HTERT RPE-1 (cell line): ENCODE measurements around the gene CFAP46.
"Not testable (repeated sequence)": the region's sequence is repeated elsewhere in the genome, so short reads cannot be mapped to it uniquely, and the experiment has no call there.

ENCODE experiments used
- in situ Hi-C: fragments of 300-500 bp; cut with MboI; formaldehyde crosslinking; loops from 4 replicates; pipeline ENCODE4 v1.14.3; 2020; ENCODE audit warnings: low sequenced_read_pairs

CFAP46 gene

DNA sequence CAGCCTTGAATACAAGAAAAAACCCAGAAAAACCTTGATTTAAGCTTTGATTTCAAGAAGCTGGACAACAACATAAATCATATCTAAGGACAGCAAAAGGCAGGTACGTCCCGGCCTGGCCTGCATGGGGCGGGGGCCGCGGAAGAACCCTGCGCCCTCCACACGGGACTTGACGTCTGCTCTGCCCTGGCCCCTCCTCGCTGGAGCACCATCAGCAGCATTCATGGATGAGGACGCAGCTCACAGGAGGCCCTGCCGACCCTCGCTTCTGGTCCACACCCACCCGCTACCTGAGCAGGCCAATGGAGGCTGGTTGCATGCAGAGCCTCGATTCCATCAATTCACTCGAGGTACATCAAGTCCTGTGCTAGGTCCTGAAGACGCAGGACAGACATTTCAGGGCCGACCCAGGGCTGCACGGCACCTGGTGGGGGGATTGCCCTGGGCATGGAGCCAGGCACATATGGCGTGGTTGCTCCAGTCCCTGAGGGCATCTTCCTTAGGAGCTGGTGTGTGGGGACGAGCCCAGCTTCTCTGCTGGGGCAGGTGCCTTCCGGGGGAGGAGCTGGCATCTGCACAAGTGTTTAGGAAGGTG is 93.3 kb downstream of the CFAP46 start:
- in situ Hi-C loops, result no loop called here

DNA sequence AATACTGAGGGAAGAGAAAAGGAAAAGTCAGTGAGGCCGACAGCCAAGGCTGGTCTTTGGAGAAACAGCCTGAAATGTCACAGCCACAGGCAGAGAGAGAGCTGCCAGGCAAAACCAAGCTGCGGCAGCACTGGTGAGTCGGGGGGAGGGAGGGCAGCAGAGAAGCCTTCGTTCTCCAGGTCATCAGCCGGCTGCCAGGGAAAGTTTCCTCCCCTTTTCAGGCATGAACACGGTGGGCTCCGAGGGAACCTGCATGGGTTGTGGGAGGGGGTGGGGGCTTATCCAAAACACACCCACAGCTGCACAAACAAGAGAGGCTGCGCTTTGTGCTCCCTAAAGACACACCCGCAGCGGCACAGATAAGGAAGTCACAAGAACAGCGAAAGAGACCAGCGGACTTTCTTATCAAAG is 94.1 kb downstream of the CFAP46 start:
- in situ Hi-C loops, result no loop called here

DNA sequence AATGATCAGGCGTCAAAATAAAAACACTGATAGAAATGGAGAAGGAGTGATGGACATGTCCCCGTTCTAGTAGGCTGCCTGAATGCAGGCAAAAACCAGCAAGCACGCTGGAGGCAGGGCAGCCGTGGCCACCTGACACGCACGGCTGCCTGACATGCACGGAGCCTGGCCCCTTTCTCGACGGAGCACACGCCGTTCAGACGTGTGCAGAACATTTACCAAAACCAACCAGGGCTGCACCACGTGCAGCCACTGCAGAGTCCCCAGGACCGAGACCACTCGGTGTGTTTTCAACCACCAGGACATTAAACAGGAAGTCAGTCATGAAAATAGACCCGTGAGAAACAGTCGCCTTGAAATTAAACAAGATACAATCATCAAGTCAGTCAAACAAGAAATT is 94.5 kb downstream of the CFAP46 start:
- in situ Hi-C loops, result no loop called here

DNA sequence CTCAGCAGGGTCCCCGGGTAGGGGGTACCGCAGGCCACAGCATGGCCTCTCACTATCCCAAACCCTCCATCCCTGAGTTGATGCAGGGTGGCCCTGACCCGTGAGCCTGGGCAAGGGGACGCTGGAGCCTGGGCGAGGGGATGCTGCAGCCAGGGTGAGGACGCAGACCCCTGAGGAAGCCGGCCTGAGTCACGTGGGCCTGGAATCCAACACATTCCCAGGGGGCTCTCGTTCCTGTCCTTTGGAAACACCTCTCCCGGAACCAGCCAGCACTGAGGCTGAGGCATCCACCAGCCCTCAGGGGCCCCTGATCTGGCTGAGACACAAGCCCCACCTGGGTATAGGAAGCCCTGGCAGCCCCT is 95.0 kb downstream of the CFAP46 start:
- in situ Hi-C loops, result no loop called here

DNA sequence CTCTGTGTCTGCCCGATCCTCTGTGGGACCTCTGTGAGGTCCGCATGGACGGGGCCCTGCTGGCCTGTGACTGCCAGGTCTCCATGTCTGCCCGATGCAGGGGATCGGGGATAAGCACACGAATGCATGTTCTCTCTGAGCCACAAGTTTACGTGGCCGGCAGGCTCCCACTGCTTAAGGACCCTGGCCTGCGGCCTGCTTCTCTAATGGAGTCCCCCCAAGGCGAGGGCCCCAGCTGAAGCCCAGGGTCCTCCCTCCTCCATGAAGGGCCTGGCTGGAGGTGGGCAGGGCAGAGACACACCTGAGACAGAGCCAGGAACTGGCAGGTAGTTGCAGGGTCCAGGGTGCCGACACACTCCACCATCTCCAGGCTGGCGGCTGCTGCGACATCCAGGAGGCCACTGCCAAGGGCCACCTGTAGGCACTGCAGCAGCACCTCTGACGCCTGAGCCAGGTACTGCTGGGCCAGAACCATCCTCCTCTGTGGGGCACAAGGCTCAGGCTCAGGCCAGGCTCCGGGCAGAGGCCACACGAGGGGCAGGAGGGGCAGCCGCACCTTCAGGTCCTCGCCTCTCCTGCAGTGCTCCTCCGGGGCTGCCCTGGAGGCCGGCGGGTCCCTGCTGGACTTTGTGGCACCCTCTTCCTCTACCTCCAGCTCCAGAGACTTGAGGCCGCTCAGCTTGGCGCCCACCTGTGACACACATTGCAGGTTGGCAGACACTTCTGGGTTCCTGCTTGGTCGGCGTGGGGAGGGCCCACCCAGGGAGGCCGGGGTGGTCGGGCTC is 95.5 kb downstream of the CFAP46 start:
- in situ Hi-C loops, result no loop called here

DNA sequence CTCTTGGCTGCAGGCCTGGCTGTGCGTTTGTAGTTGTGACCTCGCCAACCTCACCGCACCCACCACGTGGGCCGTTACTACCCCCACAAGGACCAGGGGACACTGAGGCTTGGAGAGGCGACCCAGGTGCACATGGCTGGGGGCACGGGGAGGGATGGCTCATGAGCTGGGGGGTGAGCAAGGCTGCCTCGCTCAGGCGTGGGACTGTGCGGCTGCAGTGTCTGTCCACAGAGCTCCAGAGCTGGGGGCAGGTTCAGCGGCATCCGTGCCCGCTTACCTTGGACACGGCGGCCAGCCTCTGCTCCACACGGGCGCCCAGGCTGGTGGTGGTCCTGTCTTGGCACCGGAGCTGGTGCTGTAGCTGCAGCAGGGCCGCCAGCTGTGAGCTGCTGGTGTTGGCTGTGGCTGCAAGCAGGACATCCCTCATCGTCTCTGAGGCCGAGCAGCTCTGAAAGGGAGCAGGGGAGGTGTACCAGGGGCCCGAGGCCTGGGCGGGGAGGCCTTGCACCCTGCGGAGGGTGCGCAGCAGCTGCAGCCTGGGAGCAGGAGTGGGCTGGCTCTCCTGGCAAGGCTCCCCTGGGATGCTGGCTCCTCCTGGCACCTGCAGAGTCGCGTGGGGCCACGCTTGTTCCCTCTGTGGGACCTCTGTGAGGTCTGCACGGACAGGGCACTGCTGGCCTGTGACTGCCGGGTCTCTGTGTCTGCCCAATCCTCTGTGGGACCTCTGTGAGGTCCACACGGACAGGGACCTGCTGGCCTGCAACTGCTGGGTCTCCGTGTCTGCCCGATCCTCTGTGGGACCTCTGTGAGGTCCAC is 96.4 kb downstream of the CFAP46 start:
- in situ Hi-C loops, result no loop called here

DNA sequence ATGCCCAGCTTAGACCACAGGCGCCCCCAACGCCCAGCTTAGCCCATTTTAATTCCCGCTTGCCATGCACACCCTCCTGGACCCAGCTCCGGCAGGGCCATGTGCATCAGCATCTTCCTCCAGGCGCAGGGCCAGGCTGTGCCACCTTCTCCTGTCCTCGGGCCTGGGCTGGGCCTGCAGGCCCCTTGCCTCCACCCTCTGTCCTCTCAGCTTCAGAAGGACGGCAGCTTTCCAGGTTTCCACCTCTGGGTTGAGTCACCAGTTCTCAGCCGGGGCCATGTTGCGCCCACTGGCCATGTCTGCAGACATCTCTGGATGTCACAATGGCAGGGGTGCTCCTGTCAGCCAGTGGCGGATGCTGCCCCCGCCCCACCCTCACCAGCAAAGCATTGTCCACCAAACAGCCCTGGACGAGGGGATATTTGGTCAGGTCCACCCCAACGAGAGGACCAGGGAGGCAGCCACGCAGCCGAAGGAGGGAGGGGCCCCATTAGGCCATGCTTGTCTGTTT is 97.3 kb downstream of the CFAP46 start:
- in situ Hi-C loops, result no loop called here

DNA sequence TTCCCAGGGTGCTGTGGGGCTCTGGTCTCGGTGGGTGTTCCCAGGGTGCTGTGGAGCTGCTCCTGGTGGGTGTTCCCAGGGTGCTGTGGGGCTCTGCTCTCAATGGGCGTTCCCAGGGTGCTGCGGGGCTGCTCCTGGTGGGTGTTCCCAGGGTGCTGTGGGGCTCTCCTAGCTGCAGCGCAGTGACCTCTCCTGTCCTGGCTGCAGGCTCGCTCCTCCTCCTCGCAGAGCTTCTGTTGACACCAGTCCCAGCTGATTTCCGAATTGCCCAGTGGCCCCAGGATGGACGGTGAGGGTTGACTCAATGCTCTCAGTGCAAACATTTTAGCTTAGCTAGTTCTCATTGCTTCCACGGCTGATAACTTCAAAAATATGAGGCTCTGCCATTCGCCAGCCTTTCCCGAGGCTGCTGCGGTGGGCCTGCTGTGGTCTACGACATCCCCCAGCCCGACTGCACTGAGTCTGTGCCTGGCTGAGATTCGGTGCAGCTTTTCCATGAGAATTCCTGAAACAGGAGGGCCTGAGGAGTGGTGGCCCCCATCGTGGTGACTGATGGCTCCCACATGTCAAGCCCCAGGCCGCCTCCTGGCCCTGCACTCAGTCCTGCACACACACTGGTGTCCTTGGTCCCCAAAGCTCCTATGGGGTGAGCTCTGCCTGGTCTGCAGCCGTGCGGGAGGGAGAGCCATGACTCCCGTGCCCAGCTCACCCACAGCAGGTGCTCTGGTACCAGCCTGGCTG is 98.1 kb downstream of the CFAP46 start:
- in situ Hi-C loops, result no loop called here

DNA sequence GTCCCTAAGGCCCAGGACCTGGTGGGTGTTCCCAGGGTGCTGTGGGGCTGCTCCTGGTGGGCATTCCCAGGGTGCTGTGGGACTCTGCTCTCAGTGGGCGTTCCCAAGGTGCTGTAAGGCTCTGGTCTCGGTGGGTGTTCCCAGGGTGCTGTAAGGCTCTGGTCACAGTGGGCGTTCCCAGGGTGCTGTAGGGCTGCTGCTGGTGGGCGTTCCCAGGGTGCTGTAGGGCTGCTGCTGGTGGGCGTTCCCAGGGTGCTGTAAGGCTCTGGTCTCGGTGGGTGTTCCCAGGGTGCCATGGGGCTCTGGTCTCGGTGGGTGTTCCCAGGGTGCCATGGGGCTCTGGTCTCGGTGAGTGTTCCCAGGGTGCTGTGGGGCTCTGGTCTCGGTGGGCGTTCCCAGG is 99.1 kb downstream of the CFAP46 start:
- in situ Hi-C loops, result not testable (repeated sequence)

DNA sequence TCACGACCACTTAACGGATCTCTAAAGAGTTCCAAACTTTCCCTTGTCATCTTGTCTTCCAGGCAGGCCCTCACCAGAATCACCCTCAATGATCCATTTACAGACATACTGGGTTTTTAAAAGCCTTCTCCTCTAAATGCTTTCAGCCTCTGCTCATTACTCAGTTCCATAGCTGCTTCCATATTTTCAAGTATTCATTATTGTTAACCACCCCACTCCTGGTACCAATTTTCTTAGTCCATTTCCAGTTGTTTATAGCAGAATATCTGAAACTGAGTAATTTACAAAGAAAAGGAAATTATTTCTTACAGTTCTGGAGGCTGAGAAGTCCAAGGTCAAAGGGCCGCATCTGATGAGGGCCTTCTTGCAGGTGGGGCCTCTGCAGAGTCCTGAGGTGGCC is 100.0 kb downstream of the CFAP46 start:
- in situ Hi-C loops, result no loop called here

DNA sequence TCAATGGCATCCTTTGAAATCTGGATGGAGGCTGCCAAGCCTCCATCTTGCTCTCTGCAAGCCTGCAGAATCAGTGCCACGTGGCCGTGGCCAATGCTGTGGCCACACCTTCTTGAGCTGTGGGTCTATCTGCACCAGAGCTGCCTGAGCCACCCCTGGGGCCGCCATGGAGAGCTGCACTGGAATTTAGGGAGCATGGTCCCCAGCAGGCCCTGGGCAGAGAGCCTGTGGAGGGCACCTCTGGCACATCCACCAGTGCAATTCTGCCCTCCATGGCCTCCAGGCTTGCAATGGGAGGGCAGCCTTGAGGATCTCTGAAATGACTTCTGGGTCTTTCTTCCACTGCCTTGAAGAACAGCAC is 100.8 kb downstream of the CFAP46 start:
- in situ Hi-C loops, result no loop called here

DNA sequence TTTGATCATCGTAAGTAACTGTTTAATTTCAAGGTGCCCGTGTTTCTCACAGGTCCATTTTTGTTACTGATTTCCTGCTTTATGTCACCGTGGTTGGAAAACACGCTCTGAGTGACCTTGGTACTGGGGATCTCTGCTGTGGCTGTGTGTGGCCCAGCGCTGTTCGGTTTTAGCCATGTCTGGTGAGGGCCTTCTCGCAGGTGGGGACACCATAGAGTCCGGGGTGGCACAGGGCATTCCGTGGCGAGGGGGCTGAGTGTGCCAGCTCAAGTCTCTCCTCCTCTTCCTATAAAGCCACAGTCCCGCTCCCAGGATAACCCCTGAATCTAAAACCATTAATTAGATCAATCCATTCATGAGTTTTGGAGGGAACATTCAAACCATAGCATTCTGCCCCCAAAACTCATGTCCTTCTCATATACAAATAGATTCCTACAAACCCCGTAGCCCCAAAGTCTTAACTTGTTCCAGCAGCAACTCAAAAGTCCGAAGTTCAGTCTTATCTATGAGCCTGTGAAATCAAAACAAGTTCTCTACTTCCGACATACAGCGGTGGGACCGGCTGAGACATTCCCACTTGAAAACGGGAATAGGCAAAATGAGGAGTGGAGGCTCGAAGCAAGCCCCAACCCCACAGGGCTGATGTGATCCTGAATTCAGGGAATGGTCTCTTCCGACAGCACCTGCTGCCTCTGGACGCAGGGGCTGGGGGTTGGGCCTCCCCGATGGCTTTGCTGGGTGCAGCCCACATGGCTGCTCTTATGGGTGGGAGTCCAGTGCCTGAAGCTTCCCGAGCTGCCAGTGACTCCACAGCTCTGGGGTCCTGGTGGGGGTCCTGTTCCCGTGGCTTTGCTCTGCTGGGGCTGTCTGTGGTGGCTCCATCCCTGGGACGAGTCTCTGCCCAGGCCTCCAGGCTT is 101.4 kb downstream of the CFAP46 start:
- in situ Hi-C loops, result no loop called here

DNA sequence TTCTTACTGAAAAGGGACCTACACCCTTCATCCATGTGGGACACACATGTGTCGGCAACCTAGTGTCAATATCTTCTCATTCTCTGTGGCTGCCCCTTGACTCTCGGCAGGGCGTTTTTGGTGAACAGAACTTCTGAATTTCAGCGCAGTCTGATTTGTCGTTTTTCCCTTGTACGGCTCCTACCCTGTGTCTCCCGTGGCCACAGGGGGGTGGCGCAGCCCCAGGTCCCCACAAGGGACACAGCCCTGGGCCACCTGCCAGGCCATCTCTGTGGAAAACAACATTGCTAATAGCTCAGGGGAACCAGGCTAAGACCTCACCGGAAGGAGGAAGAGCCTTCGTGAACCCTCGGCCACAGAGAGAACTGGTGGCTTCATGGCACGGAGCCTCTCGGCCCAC is 103.3 kb downstream of the CFAP46 start:
- in situ Hi-C loops, result no loop called here

DNA sequence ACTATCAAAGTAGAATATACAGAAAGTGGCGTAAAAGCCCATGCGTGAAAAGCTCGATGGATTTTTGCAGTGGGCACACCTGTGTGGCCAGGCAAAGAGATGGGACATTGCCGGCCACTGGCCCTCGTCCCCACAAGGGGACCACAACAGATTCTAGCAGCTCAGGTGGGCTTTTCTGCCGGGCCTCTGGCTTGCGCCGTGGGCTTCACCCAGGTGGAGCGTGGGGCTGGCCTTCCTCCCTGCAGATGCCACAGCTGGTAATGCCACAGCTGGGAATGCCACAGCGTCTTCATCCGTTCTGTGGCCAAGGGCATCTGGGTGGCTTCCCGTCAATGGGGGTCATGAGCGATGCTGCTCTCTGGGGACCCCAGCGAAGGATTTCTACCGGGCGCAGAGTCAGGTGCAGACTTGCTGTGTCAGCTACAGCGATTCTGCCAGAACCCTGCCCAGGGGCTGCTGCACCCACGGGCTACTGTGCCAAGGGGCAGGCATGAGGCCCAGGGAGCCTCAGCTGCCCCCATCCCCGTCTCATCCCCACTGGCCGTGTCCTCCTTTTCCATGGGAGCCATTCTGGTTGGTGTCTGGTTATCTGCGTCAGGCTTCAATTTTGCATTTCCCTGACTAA is 103.9 kb downstream of the CFAP46 start:
- in situ Hi-C loops, result no loop called here

DNA sequence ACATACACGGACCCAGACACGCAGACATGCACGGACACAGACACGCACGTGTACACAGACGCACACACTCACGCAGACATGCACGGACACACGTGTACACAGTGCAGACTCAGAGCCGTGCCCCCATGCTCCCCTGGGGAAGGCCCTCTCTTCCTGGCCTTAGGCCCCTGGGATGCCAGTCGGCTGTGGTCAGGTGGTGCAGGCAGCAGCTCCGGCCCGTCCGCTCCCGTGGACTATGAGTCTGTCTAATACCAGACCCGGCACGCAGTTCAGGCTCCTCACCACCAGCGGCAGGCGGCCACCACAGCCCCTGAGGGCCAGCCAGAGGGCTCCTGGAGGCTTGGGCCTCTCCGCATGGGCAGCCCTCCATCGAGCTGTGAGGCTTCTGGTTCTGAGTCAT is 104.5 kb downstream of the CFAP46 start:
- in situ Hi-C loops, result no loop called here

DNA sequence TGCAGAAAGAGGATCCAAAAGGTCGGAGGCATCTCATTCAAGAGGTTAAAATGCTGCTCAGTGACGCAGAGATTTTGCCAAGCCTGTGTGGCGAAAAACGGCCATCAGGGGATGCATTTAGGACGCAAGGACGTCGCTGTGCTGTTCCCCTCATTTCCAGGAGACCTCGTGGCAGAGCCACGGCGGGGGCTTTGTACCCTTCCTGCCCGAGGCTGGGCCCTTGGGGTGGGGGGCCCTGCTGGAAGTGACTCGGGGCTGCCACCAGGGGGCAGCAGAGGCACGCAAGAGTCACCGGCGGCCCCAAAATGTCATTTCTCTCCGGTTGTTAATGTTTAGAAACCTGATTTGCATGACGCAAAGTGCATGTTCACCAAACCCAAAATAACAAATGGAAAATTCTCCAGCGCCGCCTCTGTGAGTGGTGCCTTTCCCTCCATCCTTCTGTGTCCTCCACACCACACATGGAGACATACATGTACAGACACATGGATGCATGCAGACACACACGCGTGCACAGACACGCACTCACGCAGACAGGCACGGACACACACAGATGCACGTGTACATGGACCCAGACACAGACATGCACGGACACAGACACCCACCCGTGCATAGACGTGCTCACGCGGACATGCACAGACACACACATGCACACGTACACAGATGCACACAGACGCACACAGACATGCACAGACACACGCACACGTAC is 105.4 kb downstream of the CFAP46 start:
- in situ Hi-C loops, result no loop called here

DNA sequence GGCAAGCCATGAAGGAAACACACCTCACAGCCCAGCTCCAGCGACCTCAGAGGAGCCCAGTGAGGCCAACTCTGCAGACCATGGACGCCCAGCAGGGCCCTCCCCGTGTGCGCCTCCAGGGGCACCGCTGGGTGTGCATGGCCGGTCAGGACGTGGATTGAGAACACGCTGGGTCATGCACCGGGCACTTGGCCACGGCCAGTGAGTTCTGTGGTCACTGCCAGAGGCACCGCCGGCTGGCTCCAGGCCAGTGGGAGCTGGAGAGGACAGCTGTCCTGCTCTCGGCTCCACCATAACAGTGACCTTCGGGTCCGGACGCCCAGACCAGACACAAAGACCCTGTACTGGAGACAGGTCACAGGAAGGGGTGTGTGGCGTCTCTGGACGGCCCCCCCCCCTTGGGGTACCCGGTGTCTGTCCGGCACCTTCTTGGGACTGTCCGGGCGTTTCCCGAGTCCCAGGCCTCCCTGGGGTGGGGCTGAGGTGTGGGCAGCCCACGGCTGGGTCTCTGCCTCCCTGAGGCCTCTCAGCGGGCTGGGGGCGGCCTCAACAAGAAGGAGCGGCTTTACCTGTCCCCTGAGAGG is 106.0 kb downstream of the CFAP46 start:
- in situ Hi-C loops, result no loop called here

DNA sequence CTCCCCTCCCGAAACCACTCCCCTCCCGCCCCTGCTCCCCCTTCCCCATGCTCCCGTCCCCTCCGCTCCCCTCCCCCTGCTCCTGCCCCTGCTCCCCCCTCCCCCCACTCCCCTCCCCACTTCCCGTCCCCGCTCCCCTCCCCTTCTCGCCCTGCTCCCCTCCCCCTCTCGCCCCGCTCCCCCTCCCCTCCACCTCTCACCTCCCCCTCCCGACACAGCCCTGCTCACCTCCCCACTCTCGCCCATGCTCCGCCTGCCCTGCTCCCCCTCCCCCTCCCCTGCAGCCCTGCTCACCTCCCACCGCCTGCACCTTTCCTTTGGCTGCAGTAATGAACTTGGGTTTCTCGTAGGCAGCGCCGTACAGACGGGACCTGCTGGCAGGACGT is 106.5 kb downstream of the CFAP46 start:
- in situ Hi-C loops, result no loop called here
